Nephron (organoid): ENCODE data around the gene LDAH.

Source experiments
- H3K27ac Mint-ChIP-seq, 3 experiments: 2 replicates each; pipeline ENCODE4 v1.8.0; 2020; ENCODE audit warnings: mixed read lengths in 3 of 3, mild to moderate bottlenecking in 2 of 3, moderate library complexity in 1 of 3
- H3K27me3 Mint-ChIP-seq: 2 replicates; pipeline ENCODE4 v1.8.0; 2021; ENCODE audit warnings: low read depth, mild to moderate bottlenecking, moderate library complexity, mixed read lengths
- H3K36me3 Mint-ChIP-seq: 2 replicates; pipeline ENCODE4 v1.8.0; 2020; ENCODE audit warnings: low read depth, mixed read lengths
- H3K4me1 Mint-ChIP-seq: 2 replicates; pipeline ENCODE4 v1.8.0; 2020; ENCODE audit warnings: mixed read lengths
- H3K4me3 Mint-ChIP-seq, 3 experiments: 2 replicates each; pipeline ENCODE4 v1.8.0; 2020; ENCODE audit warnings: mild to moderate bottlenecking in 3 of 3, mixed read lengths in 3 of 3, moderate library complexity in 2 of 3
- H3K9me3 Mint-ChIP-seq: 2 replicates; pipeline ENCODE4 v1.8.0; 2020; ENCODE audit warnings: mixed read lengths
- TF ChIP-seq, protein P1 (sequence below), 3 experiments: fragments of 200-600 bp; sonication (generic); IDR thresholded peaks; one replicate each; pipeline ENCODE4 v1.5.0; 2021; ENCODE audit warnings: antibody characterized with exemption in 3 of 3; ENCODE audit not compliant: unreplicated experiment in 3 of 3

Gene LDAH

DNA sequence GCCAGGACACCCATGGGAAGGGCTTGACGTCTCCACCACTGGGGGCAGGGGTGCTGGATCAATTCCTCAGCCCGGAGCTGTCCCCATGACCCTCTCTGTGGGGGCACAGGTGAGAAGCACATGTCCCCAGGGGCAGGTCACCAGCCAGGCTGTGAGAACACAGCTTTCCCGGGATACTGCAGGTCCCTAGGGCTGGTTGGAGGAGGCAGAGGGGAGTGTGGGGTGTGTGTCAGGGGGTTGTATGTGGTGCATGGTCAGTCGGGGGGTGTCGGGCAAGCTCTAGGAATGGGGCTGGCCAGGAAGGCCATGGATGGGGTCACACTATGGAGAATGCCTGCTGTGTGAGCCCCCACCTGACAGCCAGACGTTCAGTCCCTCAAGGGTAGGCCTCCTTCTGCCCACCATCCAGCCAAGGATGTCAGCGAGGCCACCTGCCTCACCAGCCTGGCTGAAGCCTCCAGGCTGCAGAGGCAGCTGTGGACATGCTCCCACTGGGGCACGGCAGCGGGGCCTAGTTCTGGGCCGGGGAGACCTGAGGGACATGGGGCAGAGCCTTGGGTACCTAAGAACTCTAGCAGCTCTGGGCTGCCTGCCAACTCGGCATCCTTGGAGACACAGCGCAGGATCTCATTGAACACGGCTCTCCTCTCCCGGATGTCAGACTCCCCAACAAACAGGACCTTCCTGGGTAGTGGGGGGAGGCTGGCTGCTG lies 182.3 kb downstream of the LDAH start:
- Mint-ChIP-seq H3K4me1 (peaks cover 6% of the 10 kb centered on the region), H3K4me3 (no peak overlapping the region), H3K9me3 (no peaks in the 10 kb centered on the region), H3K36me3 (peaks cover 14% of the 10 kb centered on the region), H3K27me3 (peaks cover 8% of the 10 kb centered on the region), H3K27ac (no peak overlapping the region)
- TF ChIP-seq, protein P1, sequence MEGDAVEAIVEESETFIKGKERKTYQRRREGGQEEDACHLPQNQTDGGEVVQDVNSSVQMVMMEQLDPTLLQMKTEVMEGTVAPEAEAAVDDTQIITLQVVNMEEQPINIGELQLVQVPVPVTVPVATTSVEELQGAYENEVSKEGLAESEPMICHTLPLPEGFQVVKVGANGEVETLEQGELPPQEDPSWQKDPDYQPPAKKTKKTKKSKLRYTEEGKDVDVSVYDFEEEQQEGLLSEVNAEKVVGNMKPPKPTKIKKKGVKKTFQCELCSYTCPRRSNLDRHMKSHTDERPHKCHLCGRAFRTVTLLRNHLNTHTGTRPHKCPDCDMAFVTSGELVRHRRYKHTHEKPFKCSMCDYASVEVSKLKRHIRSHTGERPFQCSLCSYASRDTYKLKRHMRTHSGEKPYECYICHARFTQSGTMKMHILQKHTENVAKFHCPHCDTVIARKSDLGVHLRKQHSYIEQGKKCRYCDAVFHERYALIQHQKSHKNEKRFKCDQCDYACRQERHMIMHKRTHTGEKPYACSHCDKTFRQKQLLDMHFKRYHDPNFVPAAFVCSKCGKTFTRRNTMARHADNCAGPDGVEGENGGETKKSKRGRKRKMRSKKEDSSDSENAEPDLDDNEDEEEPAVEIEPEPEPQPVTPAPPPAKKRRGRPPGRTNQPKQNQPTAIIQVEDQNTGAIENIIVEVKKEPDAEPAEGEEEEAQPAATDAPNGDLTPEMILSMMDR (IDR thresholded peaks at IDR 0.05; ENCODE audit: unreplicated experiment in 3 of 3) = no peak

- Mint-ChIP-seq H3K4me1 (peaks cover 22% of the 10 kb centered on the region), H3K4me3 (no peak overlapping the region), H3K36me3 (peaks cover 4% of the 10 kb centered on the region), H3K27ac (no peak overlapping the region), H3K9me3 (no peaks in the 10 kb centered on the region), H3K27me3 (peaks cover 5% of the 10 kb centered on the region)
- TF ChIP-seq, protein P1 (IDR thresholded peaks at IDR 0.05; ENCODE audit: unreplicated experiment in 3 of 3) = no peak
Observed at GRCh38 chr2:20638646-20639430, 184.1 kb downstream of the LDAH start.

DNA sequence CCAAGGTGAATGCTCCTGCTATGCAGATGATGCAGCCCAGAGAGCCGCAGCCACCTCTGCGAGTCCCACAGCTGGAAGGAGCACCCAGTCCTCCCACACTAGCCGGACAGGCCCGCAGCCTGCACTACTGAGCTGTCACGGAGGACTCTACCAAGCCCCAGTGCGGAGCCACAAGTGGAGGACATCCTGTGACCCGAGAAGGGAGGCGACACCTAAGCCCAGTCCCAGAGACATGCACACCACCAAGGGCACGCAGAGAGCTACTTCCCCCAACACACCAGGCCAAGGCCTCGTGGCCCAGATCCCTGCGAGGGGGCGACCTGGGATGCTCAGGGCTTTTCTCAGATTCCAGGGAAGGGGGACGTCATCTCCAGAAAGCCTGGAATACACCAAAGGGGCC lies 184.9 kb downstream of the LDAH start:
- TF ChIP-seq, protein P1 (IDR thresholded peaks at IDR 0.05; ENCODE audit: unreplicated experiment in 3 of 3) = no peak
- Mint-ChIP-seq H3K27ac (no peak overlapping the region), H3K27me3 (peaks cover 5% of the 10 kb centered on the region), H3K4me3 (no peak overlapping the region), H3K9me3 (no peaks in the 10 kb centered on the region), H3K36me3 (peaks cover 4% of the 10 kb centered on the region), H3K4me1 (peaks cover 23% of the 10 kb centered on the region)

DNA sequence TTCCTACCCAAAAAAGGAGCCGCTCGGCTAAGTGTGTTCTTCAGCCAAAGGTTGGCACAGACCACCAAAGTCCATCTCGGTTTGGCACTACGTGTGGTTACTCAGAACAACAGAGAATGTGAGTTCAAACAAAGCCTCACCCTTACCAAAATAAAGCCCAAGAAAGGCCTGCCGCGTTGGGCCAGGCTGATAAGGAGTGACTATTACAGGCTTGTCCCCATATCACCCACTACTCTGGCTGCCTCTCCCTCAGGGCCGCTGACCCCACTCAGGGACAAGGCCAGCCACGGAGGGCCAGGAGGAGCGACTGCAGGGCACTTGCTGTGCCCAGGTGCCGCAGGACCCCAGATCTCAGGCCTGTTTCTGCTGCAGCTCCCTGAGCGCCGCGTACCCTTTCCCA lies 185.8 kb downstream of the LDAH start:
- no peaks in the 10 kb centered on the region for H3K9me3 Mint-ChIP-seq
- TF ChIP-seq, protein P1 (IDR thresholded peaks at IDR 0.05; ENCODE audit: unreplicated experiment in 3 of 3) = no peak
- peaks cover 4% of the 10 kb centered on the region for H3K36me3 Mint-ChIP-seq
- peaks cover 5% of the 10 kb centered on the region for H3K27me3 Mint-ChIP-seq
- no peak overlapping the region for H3K4me3 Mint-ChIP-seq
- peaks cover 23% of the 10 kb centered on the region for H3K4me1 Mint-ChIP-seq
- no peak overlapping the region for H3K27ac Mint-ChIP-seq

DNA sequence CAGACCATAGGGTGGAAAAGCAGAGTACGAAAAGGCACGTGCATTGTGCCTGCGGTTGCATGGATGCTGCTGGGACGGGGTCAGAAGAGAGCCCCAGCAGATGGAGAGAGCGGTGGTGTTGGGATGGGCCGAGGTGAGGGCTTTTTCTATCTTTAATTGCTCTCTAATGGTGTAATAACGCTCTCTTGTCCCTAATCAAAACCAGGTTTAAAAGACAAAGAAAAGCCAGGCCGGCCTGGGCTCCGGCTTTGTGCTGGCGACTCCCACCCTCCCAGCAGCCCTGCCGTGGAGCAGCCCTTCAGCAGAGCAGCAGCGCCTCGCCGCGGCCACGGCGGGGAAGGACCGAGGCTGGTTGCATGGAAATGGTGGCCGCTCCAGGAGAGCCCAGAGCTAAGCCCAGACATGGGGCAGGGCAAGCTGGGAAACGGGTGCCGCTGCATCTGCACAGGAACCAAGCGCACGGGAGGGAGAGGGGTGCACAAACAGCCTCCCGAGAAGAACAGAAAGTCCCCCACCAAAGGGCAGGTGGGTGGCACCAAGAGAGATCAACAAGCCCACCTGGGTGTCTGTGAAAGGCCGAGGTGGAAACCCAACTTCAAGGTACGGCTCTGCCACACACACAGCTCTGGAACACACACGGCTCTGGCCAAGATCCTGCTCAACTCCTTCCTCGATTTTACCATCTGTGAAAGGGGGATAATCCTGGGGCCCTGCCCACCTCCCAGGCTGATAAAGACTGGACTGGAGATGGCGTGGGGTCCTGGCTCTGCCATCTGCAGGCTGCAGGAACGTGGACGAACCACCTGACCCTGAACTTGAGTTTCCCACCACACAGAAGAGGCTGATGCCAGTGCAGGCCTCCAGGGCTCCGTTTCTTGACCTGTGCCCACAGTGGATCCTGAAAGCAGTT lies 187.0 kb downstream of the LDAH start:
- H3K4me1 Mint-ChIP-seq = peaks cover 30% of the 10 kb centered on the region
- no peaks in the 10 kb centered on the region for H3K9me3 Mint-ChIP-seq
- no peak overlapping the region for H3K4me3 Mint-ChIP-seq
- peak overlapping the region; percentile 67 to 84 (median 71) for H3K27ac Mint-ChIP-seq
- H3K36me3 Mint-ChIP-seq = peaks cover 4% of the 10 kb centered on the region
- peaks cover 5% of the 10 kb centered on the region for H3K27me3 Mint-ChIP-seq
- TF ChIP-seq, protein P1 (IDR thresholded peaks at IDR 0.05; ENCODE audit: unreplicated experiment in 3 of 3) = peak; percentile 91 to 98 (median 98)
